ENCODE results near the gene ORAI3.

Gene ORAI3

DNA sequence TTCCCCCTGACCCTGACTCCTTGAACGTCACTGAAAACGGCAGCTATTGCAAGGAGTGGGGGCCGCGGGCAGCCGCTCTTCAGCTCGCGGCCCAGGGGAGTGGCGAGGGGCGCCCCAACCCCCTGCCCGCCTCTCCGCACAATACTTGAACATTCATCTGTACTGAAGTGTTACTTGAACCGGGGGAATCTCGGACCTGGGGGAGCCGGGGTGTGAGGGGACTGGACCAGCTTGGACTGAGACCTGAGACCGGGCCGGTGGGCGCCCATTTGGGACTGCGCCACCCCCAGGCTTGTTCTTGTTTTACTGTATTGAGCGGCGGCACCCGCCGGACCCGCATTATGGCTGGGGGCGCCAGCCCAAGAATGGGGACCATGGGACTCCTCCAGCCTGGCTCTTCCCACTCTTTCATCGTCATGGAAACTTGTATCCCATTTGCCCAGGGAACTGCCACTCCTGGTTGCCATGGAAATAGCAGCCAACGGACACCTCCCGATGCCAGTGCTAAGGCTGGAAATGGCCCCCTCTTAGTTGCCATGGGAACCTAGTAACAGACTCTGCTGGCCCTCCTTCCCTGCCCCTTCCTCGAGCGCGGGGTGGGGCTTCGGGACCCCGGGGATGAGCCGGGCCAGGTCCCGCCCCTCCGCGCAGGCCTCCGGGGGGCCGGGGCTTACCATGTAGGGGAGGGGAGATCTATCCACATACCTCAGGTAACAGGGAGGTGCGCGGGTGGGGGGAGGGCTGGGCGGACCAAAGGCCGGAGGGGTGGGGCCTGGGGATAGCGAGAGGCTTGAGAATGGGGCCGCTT is 805 bp upstream of the ORAI3 start:
- Mint-ChIP-seq H3K4me3 (peak overlapping the region; percentile 94 to 96), H3K9me3 (no peaks in the 10 kb centered on the region), H3K4me1 (peaks cover 16 to 26% of the 10 kb centered on the region in 2 donors), H3K27me3 (no peaks in the 10 kb centered on the region), H3K36me3 (peaks cover 31% of the 10 kb centered on the region in 2 donors), H3K27ac (peak overlapping the region; percentile 14)
- DNase-seq (no peak), ATAC-seq (replicated peaks) (peak; percentile 19 to 20)

DNA sequence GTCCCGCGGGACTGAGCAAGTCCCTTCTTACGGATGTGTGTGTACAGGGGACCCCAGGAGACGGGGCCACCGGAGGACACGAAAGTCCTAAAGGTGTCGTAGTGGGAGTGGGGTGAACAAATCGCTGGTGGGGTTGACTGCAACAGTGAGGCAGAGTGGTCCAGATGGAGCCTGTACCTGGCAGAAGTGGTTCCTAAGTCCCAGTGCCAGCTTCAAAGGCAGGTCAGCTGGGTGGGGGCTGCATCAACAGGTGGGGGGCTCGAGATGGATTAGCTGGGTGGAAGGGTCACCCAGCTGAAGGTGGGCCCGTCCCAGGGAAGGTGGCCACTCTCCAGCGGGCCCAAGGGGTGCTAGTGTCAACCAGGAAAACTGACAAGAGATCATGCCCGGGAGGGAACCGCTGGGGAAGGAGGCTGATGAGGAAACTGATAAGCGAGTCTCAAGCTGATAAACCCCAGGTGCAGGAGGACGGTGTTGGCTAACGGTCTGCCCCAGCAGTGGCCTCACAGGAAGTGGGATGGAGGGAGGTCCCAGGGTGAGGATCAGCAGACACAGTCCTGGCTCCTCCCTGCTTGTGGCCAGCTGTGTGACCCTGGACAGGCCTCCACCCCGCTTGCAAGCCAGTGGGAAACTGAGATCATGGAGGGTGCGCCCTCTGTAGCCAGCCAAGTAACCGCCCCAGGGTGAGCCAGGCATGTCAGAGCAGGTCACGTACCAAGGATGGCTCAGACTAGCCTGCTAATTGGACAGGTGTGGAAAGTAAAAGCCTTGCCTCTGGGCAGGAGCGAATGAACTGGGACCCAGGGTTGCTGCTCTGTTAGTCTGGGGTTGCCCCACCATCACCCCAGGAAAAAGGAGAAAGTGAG is 1.0 kb downstream of the ORAI3 start:
- DNase-seq (peak; percentile 44), ATAC-seq (replicated peaks) (peak; percentile 65 to 68)
- Mint-ChIP-seq H3K4me1 (peaks cover 24 to 42% of the 10 kb centered on the region in 2 donors), H3K27me3 (no peaks in the 10 kb centered on the region), H3K36me3 (peaks cover 24 to 26% of the 10 kb centered on the region in 2 donors), H3K27ac (peak overlapping the region; percentile 88), H3K4me3 (peak overlapping the region; percentile 94 to 96), H3K9me3 (no peaks in the 10 kb centered on the region)

DNA sequence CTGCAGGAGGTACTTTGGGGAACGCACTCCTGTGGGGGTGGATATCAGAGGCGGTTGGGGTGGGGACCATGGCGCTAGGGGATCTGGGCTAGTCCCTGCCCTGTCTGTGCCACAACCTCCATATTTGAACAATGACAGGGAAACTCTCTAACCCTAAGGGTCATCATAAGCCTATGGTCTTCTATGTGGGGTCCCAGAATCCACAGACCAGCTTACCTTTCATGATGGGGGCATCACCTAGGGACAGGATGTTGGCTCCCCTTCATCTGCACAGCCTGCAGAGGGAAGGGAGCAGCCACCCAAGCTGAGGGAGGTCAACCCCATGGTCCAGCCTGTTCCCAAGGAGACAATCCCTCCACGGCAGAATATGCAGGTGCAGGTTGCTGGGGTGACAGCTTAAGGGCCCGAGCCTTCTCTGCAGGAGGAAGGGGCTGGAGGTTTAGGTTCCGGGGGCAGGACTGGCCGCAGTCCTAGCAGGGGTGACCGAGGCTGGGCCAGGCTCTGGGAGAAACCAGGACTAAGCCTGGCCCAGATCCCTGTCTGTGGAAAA is 1.7 kb downstream of the ORAI3 start:
- ATAC-seq (replicated peaks) (no peak), DNase-seq (no peak)
- Mint-ChIP-seq H3K36me3 (peaks cover 21 to 24% of the 10 kb centered on the region in 2 donors), H3K9me3 (no peaks in the 10 kb centered on the region), H3K27ac (peak overlapping the region; percentile 88), H3K27me3 (no peaks in the 10 kb centered on the region), H3K4me3 (peak overlapping the region; percentile 94 to 96), H3K4me1 (peaks cover 24 to 42% of the 10 kb centered on the region in 2 donors)

DNA sequence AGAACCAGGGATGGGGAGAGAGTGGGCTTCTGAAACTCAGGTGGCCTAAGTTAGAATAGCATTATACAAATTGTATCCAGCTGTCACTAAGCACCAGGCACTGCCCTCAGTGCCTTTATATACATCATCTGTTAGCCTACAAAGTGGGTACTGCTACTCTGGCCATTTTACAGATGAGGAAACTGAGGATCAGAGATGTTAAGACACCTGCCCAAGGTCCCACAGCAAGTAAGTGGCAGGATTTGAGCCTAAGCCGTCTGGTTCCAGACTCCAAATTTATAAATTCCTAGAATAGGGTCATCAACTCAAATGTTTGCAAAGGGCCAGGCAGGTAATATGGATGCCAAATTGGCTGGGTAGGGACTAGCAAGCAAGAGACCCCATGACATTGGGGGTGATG is 2.3 kb downstream of the ORAI3 start:
- peaks cover 25 to 42% of the 10 kb centered on the region in 2 donors for H3K4me1 Mint-ChIP-seq
- ATAC-seq (replicated peaks) (no peak), DNase-seq (no peak)
- no peaks in the 10 kb centered on the region for H3K9me3 Mint-ChIP-seq
- H3K4me3 Mint-ChIP-seq, result peak overlapping the region in 1 of 2 donors; percentile 8
- peak overlapping the region; percentile 25 for H3K27ac Mint-ChIP-seq
- H3K36me3 Mint-ChIP-seq, result peaks cover 18 to 23% of the 10 kb centered on the region in 2 donors
- H3K27me3 Mint-ChIP-seq, result no peaks in the 10 kb centered on the region

DNA sequence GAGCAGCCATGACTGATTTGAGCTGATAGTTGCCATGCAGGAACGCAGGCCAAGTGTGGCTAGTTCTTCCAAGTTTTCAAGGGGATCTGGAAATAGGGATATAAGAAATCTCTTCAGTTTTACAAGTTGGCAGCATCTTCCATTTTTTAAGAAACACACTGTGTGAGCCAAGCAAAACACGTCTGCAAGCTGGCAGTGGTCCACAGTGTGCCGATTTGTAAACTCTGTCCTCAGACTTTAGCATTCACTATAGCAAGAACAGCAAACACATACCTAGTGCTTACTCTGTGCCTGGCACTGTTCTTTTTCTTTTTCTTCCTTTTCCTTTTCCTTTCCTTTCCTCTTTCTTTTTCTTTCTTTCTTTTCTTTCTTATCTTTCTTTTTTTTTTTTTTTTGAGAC is 2.9 kb downstream of the ORAI3 start:
- H3K27ac Mint-ChIP-seq, result no peak overlapping the region
- peaks cover 16 to 22% of the 10 kb centered on the region in 2 donors for H3K36me3 Mint-ChIP-seq
- no peak for ATAC-seq (replicated peaks)
- peaks cover 26 to 42% of the 10 kb centered on the region in 2 donors for H3K4me1 Mint-ChIP-seq
- no peak for DNase-seq
- H3K27me3 Mint-ChIP-seq, result no peaks in the 10 kb centered on the region
- H3K9me3 Mint-ChIP-seq, result no peaks in the 10 kb centered on the region
- H3K4me3 Mint-ChIP-seq, result no peak overlapping the region

DNA sequence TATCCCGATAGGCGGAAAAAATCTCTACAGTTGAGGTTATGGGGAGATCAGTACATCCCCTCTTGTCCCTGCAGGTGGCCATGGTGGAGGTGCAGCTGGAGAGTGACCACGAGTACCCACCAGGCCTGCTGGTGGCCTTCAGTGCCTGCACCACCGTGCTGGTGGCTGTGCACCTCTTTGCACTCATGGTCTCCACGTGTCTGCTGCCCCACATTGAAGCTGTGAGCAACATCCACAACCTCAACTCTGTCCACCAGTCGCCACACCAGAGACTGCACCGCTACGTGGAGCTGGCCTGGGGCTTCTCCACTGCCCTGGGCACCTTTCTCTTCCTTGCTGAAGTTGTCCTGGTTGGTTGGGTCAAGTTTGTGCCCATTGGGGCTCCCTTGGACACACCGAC is 4.2 kb downstream of the ORAI3 start:
- H3K27ac Mint-ChIP-seq, result no peak overlapping the region
- peaks cover 10 to 17% of the 10 kb centered on the region in 2 donors for H3K36me3 Mint-ChIP-seq
- DNase-seq, result no peak
- H3K4me1 Mint-ChIP-seq, result peaks cover 24 to 42% of the 10 kb centered on the region in 2 donors
- H3K4me3 Mint-ChIP-seq, result no peak overlapping the region
- no peak for ATAC-seq (replicated peaks)
- H3K9me3 Mint-ChIP-seq, result no peaks in the 10 kb centered on the region
- H3K27me3 Mint-ChIP-seq, result no peaks in the 10 kb centered on the region

DNA sequence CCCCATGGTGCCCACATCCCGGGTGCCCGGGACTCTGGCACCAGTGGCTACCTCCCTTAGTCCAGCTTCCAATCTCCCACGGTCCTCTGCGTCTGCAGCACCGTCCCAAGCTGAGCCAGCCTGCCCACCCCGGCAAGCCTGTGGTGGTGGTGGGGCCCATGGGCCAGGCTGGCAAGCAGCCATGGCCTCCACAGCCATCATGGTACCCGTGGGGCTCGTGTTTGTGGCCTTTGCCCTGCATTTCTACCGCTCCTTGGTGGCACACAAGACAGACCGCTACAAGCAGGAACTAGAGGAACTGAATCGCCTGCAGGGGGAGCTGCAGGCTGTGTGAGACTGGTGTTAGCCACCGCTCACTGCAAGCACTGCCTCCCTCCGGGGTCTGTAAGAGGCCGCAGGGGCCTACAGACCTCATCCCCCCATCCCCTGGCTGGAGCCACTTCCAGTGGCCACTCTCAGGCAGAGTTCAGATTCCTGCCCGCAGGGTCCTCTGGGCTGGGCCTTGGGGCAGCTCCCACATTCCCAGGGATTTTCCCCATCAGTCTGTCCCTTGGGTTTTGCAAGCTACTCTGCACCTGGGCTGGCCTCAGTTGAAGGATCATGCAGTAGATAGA is 4.8 kb downstream of the ORAI3 start:
- ATAC-seq (replicated peaks), result no peak
- H3K4me3 Mint-ChIP-seq, result peak overlapping the region in 1 of 2 donors; percentile 35
- H3K27me3 Mint-ChIP-seq, result no peaks in the 10 kb centered on the region
- H3K27ac Mint-ChIP-seq, result peak overlapping the region; percentile 65
- no peak for DNase-seq
- H3K9me3 Mint-ChIP-seq, result no peaks in the 10 kb centered on the region
- peaks cover 28 to 46% of the 10 kb centered on the region in 2 donors for H3K4me1 Mint-ChIP-seq
- H3K36me3 Mint-ChIP-seq, result peaks cover 14 to 17% of the 10 kb centered on the region in 2 donors

DNA sequence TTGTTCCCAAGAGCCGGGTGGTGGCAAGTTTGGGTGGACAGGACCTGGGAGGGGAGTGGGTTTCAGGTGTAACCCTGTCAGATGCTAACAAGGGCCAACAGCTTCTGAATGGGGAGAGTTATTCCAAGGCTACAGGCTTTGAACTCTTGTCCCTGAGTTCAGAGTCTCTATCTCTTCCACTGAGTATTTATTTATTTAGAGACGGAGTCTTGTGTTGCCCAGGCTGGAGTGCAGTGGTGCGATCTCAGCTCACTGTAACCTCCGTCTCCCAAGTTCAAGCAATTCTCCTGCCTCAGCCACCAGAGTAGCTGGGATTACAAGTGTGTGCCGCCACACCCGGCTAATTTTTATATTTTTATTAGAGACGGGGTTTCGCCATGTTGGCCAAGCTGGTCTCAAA is 6.1 kb downstream of the ORAI3 start:
- no peak for DNase-seq
- Mint-ChIP-seq H3K4me1 (peaks cover 34 to 48% of the 10 kb centered on the region in 2 donors), H3K9me3 (no peaks in the 10 kb centered on the region), H3K4me3 (no peak overlapping the region), H3K27ac (no peak overlapping the region), H3K36me3 (peaks cover 19 to 21% of the 10 kb centered on the region in 2 donors), H3K27me3 (no peaks in the 10 kb centered on the region)
- ATAC-seq (replicated peaks), result no peak

DNA sequence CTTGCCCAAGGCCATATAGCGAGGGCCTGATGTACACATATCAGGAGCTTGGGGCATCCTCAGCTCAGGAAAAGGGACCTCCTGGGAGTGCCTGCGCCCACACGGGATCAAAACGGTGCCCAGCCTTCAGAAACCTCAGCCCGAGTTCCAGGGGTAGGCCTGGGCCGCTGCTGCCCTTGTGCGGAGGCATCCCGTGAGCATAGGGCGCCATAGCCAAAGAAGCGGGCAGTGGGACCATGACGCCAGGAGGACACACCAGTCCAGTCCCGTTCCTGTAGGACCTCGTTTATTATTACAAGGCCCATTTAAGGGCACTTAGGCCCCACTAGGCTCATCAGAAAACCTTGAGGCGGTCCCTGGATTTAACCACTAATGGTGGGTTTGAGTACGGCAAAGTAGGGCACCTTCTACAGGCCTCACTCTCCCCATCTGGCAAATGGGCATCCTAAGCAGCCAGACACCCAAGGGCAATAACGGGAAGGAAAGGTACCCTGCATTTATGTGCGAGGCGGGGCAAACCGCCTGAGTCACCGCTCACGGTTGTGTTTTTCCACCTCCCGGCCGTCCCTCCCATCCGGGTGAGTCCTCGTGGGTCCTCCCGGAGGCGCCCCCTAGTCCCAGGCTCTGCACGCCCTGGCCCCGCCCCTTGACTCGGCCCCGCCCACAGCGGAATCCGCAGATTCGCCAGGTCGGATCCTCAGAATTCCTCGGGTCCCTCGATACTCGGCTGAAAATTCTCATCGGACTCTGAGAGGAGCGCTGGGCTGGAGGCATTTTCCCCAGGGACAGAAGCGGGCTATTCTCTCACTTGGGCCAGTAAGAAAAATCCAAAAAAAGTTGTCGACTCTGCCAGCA is 8.0 kb downstream of the ORAI3 start:
- Mint-ChIP-seq H3K4me1 (peaks cover 32 to 40% of the 10 kb centered on the region in 2 donors), H3K27me3 (no peaks in the 10 kb centered on the region), H3K9me3 (no peaks in the 10 kb centered on the region), H3K4me3 (peak overlapping the region; percentile 90 to 96), H3K36me3 (peaks cover 27 to 35% of the 10 kb centered on the region in 2 donors), H3K27ac (peak overlapping the region; percentile 99)
- DNase-seq (peak; percentile 80), ATAC-seq (replicated peaks) (peak; percentile 75 to 76)

DNA sequence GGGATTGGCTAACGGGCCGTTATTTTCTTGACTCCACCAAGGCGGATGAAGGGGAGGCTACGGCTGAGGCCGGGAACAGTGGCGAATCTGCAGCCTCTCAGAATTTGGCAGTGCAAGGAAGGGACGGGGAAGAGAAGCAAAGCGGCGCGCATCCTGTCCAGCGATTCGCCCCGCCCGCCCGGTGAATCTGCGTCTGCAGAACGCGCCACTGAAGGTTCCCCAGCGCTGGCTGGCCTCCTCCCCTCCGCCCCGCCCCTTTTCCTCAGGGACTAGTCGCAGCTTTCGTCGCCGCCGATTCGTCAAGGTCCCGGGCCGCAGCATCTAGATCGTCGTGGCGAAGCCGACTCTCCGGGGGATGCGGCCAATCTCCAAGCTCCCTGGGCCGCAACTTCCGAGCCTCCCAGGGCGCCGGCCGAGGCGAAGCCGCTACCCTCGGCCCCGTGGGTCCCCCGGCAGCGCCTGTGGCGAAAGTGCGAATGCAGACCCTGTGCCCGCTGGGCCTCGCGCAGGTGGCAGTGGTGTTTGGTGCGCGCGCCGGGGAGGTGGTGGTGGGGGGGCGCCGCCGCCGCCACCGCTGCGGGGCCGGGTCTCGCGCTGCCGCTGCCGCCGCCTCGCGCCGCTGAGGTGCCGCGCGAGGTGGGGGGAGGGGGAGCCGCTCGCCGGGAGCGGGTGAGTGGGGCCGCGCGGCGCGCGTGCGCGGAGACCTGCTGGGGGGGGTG is 8.7 kb downstream of the ORAI3 start, which contains the start of gene SETD1A:
Gene SETD1A, plus strand, starts transcription at position 299 of the 719 bp plus-strand sequence. CDS start 978 bp downstream, outside the sequence.
- DNase-seq (peak; percentile 93), ATAC-seq (replicated peaks) (peak; percentile 88 to 91)
- no peaks in the 10 kb centered on the region for H3K9me3 Mint-ChIP-seq
- H3K27ac Mint-ChIP-seq, result peak within 1 kb of the TSS; percentile 99
- H3K4me3 Mint-ChIP-seq, result peak within 1 kb of the TSS; percentile 93 to 96
- H3K4me1 Mint-ChIP-seq, result peaks cover 32 to 40% of the 10 kb centered on the region in 2 donors
- peaks cover 32 to 39% of the 10 kb centered on the region in 2 donors for H3K36me3 Mint-ChIP-seq
- H3K27me3 Mint-ChIP-seq, result no peaks in the 10 kb centered on the region

DNA sequence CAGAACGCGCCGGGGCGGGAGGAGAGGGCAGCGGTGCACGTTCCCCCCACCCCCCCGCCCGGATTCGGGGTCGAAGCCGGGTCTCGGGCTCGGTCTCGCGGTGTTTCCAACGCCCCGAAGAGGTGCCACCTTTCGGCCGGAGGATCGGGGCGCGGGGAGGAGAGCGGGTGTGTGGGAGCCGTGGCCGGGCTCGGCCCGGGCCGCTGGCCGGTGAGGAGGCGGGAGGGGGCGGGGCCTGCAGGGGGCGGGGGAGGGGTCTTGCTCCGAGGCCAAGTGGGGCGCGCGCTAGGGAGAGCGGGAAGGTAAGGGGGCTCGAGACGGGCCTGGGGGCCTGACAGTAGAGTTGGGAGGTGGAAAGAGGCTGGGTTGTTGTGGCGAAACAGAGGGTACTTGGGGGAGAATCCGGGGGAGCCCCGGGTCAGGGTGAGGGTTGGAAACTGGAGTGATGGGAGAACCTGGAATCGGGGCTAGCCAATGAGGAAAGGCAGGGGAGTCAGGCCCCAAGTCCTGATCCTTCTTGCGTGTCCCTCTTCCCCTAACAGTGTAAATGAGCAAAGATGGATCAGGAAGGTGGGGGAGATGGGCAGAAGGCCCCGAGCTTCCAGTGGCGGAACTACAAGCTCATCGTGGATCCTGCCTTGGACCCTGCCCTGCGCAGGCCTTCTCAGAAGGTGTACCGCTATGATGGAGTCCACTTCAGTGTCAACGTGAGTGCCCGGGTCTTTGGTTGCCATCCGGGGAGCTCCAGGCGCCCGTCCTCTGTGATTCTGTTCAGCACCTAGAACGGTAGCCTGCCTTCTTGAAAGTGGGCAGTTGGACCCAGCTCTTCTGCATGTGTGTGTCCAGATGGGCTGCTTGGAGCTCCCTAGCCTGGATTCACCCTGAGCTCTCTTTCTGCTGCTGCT is 9.6 kb downstream of the ORAI3 start:
- H3K4me3 Mint-ChIP-seq, result peak overlapping the region; percentile 88 to 93
- H3K4me1 Mint-ChIP-seq, result peaks cover 32 to 39% of the 10 kb centered on the region in 2 donors
- peaks cover 37 to 42% of the 10 kb centered on the region in 2 donors for H3K36me3 Mint-ChIP-seq
- H3K9me3 Mint-ChIP-seq, result no peaks in the 10 kb centered on the region
- no peaks in the 10 kb centered on the region for H3K27me3 Mint-ChIP-seq
- DNase-seq (peak; percentile 50), ATAC-seq (replicated peaks) (peak; percentile 33 to 38)
- peak overlapping the region; percentile 96 for H3K27ac Mint-ChIP-seq

DNA sequence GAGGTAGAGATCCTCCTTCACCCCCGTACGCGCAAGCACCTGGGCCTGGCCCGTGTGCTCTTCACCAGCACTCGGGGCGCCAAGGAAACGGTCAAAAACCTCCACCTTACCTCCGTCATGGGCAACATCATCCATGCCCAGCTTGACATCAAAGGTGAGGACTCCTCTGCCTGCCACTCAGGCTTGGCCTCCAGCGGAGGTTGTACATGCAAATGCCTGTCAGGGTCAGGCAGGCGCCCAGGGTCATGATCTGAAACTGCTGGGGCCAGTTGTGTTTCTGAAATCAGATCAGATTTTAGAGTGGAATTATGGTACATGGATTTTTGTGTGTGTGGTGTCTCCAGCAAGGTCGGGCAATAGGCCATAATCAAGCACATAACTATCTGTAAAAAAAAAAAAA is 12.5 kb downstream of the ORAI3 start:
- no peaks in the 10 kb centered on the region for H3K27me3 Mint-ChIP-seq
- peaks cover 30 to 37% of the 10 kb centered on the region in 2 donors for H3K4me1 Mint-ChIP-seq
- no peak overlapping the region for H3K4me3 Mint-ChIP-seq
- H3K9me3 Mint-ChIP-seq, result no peaks in the 10 kb centered on the region
- peaks cover 55 to 57% of the 10 kb centered on the region in 2 donors for H3K36me3 Mint-ChIP-seq
- no peak overlapping the region for H3K27ac Mint-ChIP-seq
- no peak for ATAC-seq (replicated peaks)
- no peak for DNase-seq

All from stimulated activated naive B cell treated with anti-CD40 and anti-IgM and Interleukin-4, amounts not matched to agents 10 μg/mL and 1 μg/mL and 100 μg/mL, for 72 hours (primary cell).